Epithelial cell of esophagus (primary cell): Measurements from ENCODE around the gene DOLK.
A peak's percentile ranks its signal among the peaks of the same experiment; 100 is the strongest.

Experiments used
- DNase-seq: peaks from one replicate; pipeline ENCODE4 v3.0.0; 2010; ENCODE audit warnings: low read depth
- H3K4me3 ChIP-seq: 2 replicates; pipeline ENCODE4 v1.5.1; 2011; ENCODE audit warnings: mild to moderate bottlenecking, low read length, control low read depth
- CTCF ChIP-seq: IDR thresholded peaks from 2 replicates; pipeline ENCODE4 v1.5.1; 2011; ENCODE audit warnings: low read depth, mild to moderate bottlenecking, low read length, control low read depth, inconsistent platforms; ENCODE audit not compliant: insufficient read depth; ENCODE audit errors: missing control alignments

Gene DOLK

GRCh38 chr9:128912270-128912853 is 35.0 kb downstream of the DOLK start:
- DNase-seq = peak; percentile 97
- peak overlapping the region; percentile 57 for H3K4me3 ChIP-seq
- no peak for TF ChIP-seq CTCF

GRCh38 chr9:128911529-128912035 is 35.8 kb downstream of the DOLK start:
- DNase-seq = peak; percentile 55
- no peak for TF ChIP-seq CTCF
- H3K4me3 ChIP-seq = no peak overlapping the region

- no peak for TF ChIP-seq CTCF
- no peak for DNase-seq
- no peak overlapping the region for H3K4me3 ChIP-seq
Observed at GRCh38 chr9:128910906-128911305, 36.5 kb downstream of the DOLK start.

- H3K4me3 ChIP-seq = no peak overlapping the region
- TF ChIP-seq CTCF = no peak
- DNase-seq = no peak
Observed at GRCh38 chr9:128909859-128910258, 37.5 kb downstream of the DOLK start.

GRCh38 chr9:128908372-128908771 is 39.0 kb downstream of the DOLK start:
- no peak for TF ChIP-seq CTCF
- no peak for DNase-seq
- no peak overlapping the region for H3K4me3 ChIP-seq

- no peak overlapping the region for H3K4me3 ChIP-seq
- no peak for DNase-seq
- no peak for TF ChIP-seq CTCF
Observed at GRCh38 chr9:128906741-128907140, 40.7 kb downstream of the DOLK start.

- no peak for DNase-seq
- TF ChIP-seq CTCF = no peak
- H3K4me3 ChIP-seq = no peak overlapping the region
Observed at GRCh38 chr9:128905964-128906363, 41.4 kb downstream of the DOLK start.
